ENCODE measurements around the gene SFXN4.

SFXN4 gene

GRCh38 chr10:119177708-119178371 is 12.3 kb upstream of the SFXN4 start:
- peak overlapping the region; percentile 99 for H3K4me3 ChIP-seq (ENCODE audit: low read length)
- TF ChIP-seq CTCF (conservative IDR thresholded peaks at IDR 0.05; ENCODE audit: low read length): no peak
- DNase-seq (ENCODE audit: low read depth): no peak

GRCh38 chr10:119176166-119176565 is 10.7 kb upstream of the SFXN4 start:
- no peak overlapping the region for H3K4me3 ChIP-seq (ENCODE audit: low read length)

GRCh38 chr10:119174109-119174508 is 8.6 kb upstream of the SFXN4 start:
- no peak for DNase-seq (ENCODE audit: low read depth)
- no peak overlapping the region for H3K4me3 ChIP-seq (ENCODE audit: low read length)
- TF ChIP-seq CTCF (conservative IDR thresholded peaks at IDR 0.05; ENCODE audit: low read length): no peak

More at GRCh38 chr10:119176166-119176565, 10.7 kb upstream of the SFXN4 start:
- no peak for TF ChIP-seq CTCF (conservative IDR thresholded peaks at IDR 0.05; ENCODE audit: low read length)
- peak; percentile 39 for DNase-seq (ENCODE audit: low read depth)

GRCh38 chr10:119167041-119167440 is 1.5 kb upstream of the SFXN4 start:
- H3K4me3 ChIP-seq (ENCODE audit: low read length): no peak overlapping the region
- DNase-seq (ENCODE audit: low read depth): no peak
- no peak for TF ChIP-seq CTCF (conservative IDR thresholded peaks at IDR 0.05; ENCODE audit: low read length)

GRCh38 chr10:119166564-119166963 is 1.1 kb upstream of the SFXN4 start:
- TF ChIP-seq CTCF (conservative IDR thresholded peaks at IDR 0.05; ENCODE audit: low read length): no peak
- DNase-seq (ENCODE audit: low read depth): no peak
- H3K4me3 ChIP-seq (ENCODE audit: low read length): no peak overlapping the region

- no peak for DNase-seq (ENCODE audit: low read depth)
- no peak for TF ChIP-seq CTCF (conservative IDR thresholded peaks at IDR 0.05; ENCODE audit: low read length)
- H3K4me3 ChIP-seq (ENCODE audit: low read length): peak overlapping the region; percentile 76
These were observed 595 bp upstream of the SFXN4 start for GRCh38 chr10:119166118-119166500.

- no peak overlapping the region for H3K4me3 ChIP-seq (ENCODE audit: low read length)
- DNase-seq (ENCODE audit: low read depth): no peak
- no peak for TF ChIP-seq CTCF (conservative IDR thresholded peaks at IDR 0.05; ENCODE audit: low read length)
These were observed 2.9 kb downstream of the SFXN4 start for GRCh38 chr10:119162452-119163092.

Measured in AG10803 (cell line).